ENCODE results near the gene EEIG2. TPM values are rescaled to one million over a fixed set of nuclear protein-coding genes. Genes with fewer than 3 reads are reported as not detected.
"Not testable (repeated sequence)": the region's sequence is repeated elsewhere in the genome, so short reads cannot be mapped to it uniquely, and the experiment has no call there.

Gene EEIG2
- total and polyA plus RNA-seq, 2 of the 13 experiments (the other 11 are each of a cell fraction or from before 2014, with no cell fraction given): 0.90 to 3.2 TPM

DNA sequence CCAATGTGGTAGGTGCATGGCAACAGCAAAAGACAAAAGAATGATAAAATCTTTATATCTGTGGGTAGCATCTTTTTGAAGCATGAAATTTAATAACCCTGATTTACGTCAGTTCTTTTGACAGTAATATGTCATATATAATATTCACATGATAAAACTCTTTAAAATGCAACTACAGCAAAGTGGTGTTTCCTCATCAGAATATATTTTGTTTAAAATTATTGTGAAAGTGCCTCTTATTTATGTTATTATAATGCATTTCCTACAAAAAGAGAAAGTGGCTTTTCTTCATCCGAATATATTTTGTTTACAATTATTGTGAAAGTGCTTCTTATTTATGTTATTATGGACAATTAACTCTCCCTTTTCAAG, 46.9 kb upstream of the EEIG2 start:
- FAIRE-seq (no peak), DNase-seq (ENCODE audit: low spot score) (no peak), ATAC-seq (no peak)
- Histone ChIP-seq H3K4me2 (ENCODE audit: low read depth, low read length) (no peak overlapping the region), H3K36me3 (replicated peaks in 1 of 2; ENCODE audit: control insufficient read depth in 1 of 2, insufficient read depth in 2 of 2, low read length in 2 of 2) (no peaks in the 10 kb centered on the region), H3K4me1 (ENCODE audit: insufficient read depth, low read length) (no peaks in the 10 kb centered on the region), H3K4me3 (replicated peaks in 1 of 3; ENCODE audit: insufficient read depth in 1 of 3, low read depth in 2 of 3, low read length in 3 of 3) (no peak overlapping the region), H3K79me2 (ENCODE audit: insufficient read depth, low read length) (no peaks in the 10 kb centered on the region), H3K27me3 (ENCODE audit: control insufficient read depth in 1 of 2, insufficient read depth in 2 of 2, low read length in 2 of 2) (no peaks in the 10 kb centered on the region; a peak in 1 of 5 replicates), H4K20me1 (ENCODE audit: insufficient read depth, low read length) (no peaks in the 10 kb centered on the region), H3K9ac (ENCODE audit: insufficient read depth, low read depth, low read length) (no peak overlapping the region), H3K9me3 (ENCODE audit: low read length) (no peaks in the 10 kb centered on the region), H2AFZ (ENCODE audit: low read length) (no peak overlapping the region), H3K27ac (ENCODE audit: extremely low read length, insufficient read depth, low read length) (no peak overlapping the region)
- no TSS peak for BruUV-seq (replicated peaks)
- 1% methylated on average over 2 of the region's 2 CpGs for WGBS (ENCODE audit: low lambda C conversion rate)
- intact Hi-C loops (cut with micrococcal nuclease; ENCODE audit: unreplicated experiment) (loop anchor here (2.0 kb wide), 2 partner anchors 20 to 386 kb away; no protein-coding TSS in a partner anchor), in situ Hi-C loops (cut with HindIII; ENCODE audit: extremely low pct_ligation_motif_present, low pct_unique_long_range_greater_than_20kb) (no loop called here)
- CTCF ChIA-PET (ENCODE audit: low intra/inter-chr PET ratio, low total read pairs): interaction anchor here (2.6 to 4.9 kb wide), 2 partner anchors 48 to 131 kb away, joined by 18 to 50 read pairs; partner anchors contain the start of gene EEIG2
- TF ChIP-seq, protein P1, sequence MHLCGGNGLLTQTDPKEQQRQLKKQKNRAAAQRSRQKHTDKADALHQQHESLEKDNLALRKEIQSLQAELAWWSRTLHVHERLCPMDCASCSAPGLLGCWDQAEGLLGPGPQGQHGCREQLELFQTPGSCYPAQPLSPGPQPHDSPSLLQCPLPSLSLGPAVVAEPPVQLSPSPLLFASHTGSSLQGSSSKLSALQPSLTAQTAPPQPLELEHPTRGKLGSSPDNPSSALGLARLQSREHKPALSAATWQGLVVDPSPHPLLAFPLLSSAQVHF (CRISPR knock-in tag; IDR thresholded peaks at IDR 0.05): no peak
- TF ChIP-seq ZBTB40 (IDR thresholded peaks at IDR 0.05) (no peak), ZBTB40 (CRISPR knock-in tag; IDR thresholded peaks at IDR 0.05) (no peak)
- POLR2A ChIA-PET: no interaction called here

- POLR2A ChIA-PET; H2AFZ ChIP-seq (ENCODE audit: low read length); BruUV-seq (replicated peaks); H3K27me3 ChIP-seq (ENCODE audit: control insufficient read depth in 1 of 2, insufficient read depth in 2 of 2, low read length in 2 of 2); DNase-seq (ENCODE audit: low spot score); H3K36me3 ChIP-seq (replicated peaks in 1 of 2; ENCODE audit: control insufficient read depth in 1 of 2, insufficient read depth in 2 of 2, low read length in 2 of 2); H3K9me3 ChIP-seq (ENCODE audit: low read length); H3K79me2 ChIP-seq (ENCODE audit: insufficient read depth, low read length); H3K9ac ChIP-seq (ENCODE audit: insufficient read depth, low read depth, low read length); H3K4me2 ChIP-seq (ENCODE audit: low read depth, low read length); FAIRE-seq; H3K4me1 ChIP-seq (ENCODE audit: insufficient read depth, low read length); H3K27ac ChIP-seq (ENCODE audit: extremely low read length, insufficient read depth, low read length); in situ Hi-C loops (cut with HindIII; ENCODE audit: extremely low pct_ligation_motif_present, low pct_unique_long_range_greater_than_20kb); H3K4me3 ChIP-seq (replicated peaks in 1 of 3; ENCODE audit: insufficient read depth in 1 of 3, low read depth in 2 of 3, low read length in 3 of 3); H4K20me1 ChIP-seq (ENCODE audit: insufficient read depth, low read length); ATAC-seq: not testable (repeated sequence)
- CTCF ChIA-PET (ENCODE audit: low intra/inter-chr PET ratio, low total read pairs): interaction anchor here (2.6 to 4.9 kb wide), 2 partner anchors 47 to 130 kb away, joined by 18 to 50 read pairs; partner anchors contain the start of gene EEIG2
- intact Hi-C loops (cut with micrococcal nuclease; ENCODE audit: unreplicated experiment): loop anchor here (2.0 kb wide), 2 partner anchors 19 to 385 kb away; no protein-coding TSS in a partner anchor
- 17% methylated on average over 2 of the region's 2 CpGs for WGBS (ENCODE audit: low lambda C conversion rate)
Observed at GRCh38 chr1:108513914-108514313, 46.0 kb upstream of the EEIG2 start.
